Panc1 (cell line): ENCODE results near the gene KLF9. TPM values are rescaled to one million over a fixed set of nuclear protein-coding genes. Genes with fewer than 3 reads are reported as not detected.
A peak's percentile ranks its signal among the peaks of the same experiment; 100 is the strongest.

Experiments used
- ATAC-seq: fragments of 200-7000 bp; cut with Tn5 transposase; 2 replicates; pipeline ENCODE4 v1.9.1; 2020; ENCODE audit warnings: mild to moderate bottlenecking, moderate library complexity
- BruUV-seq: library from RNA; stranded (reverse); fragments of 400-500 nt; replicated peaks from 2 replicates; lab custom pipeline; 2021; lab: Mats Ljungman, UMichigan
- CTCF ChIA-PET: fragments of 300-600 bp; sonication (Branson Sonifier 250); formaldehyde crosslinking; loops from one replicate; lab custom pipeline; 2022; ENCODE audit warnings: antibody characterized with exemption; lab: Charles Lee
- POLR2A ChIA-PET: fragments of 300-600 bp; sonication (Branson Sonifier 250); formaldehyde crosslinking; loops from one replicate; lab custom pipeline; 2022; ENCODE audit warnings: antibody characterized with exemption; lab: Charles Lee
- DNase-seq: peaks from one replicate; pipeline ENCODE4 v3.0.0-alpha.2; 2010; ENCODE audit warnings: low read depth, low spot score
- H3K27ac ChIP-seq: 2 replicates; pipeline ENCODE4 v1.5.1; 2011; ENCODE audit warnings: mild to moderate bottlenecking, low read length, inconsistent platforms
- H3K27me3 ChIP-seq: fragments of 200-500 bp; sonication (Bioruptor generic); 2 replicates; pipeline ENCODE4 v1.6.0; 2014; ENCODE audit warnings: low read length, inconsistent platforms; ENCODE audit not compliant: control insufficient read depth, insufficient read depth
- H3K36me3 ChIP-seq: fragments of 200-500 bp; sonication (Bioruptor generic); 2 replicates; pipeline ENCODE4 v1.5.1; 2014; ENCODE audit warnings: inconsistent platforms, mild to moderate bottlenecking, low read length, moderate library complexity; ENCODE audit not compliant: control insufficient read depth, insufficient read depth
- H3K4me1 ChIP-seq: 2 replicates; pipeline ENCODE4 v1.5.1; 2011; ENCODE audit warnings: inconsistent platforms, mild to moderate bottlenecking, low read length, moderate library complexity; ENCODE audit not compliant: control insufficient read depth, insufficient read depth
- H3K4me3 ChIP-seq, 2 experiments: 2 replicates each; pipeline ENCODE4 v1.5.1; 2011 to 2012; ENCODE audit warnings: low read depth in 2 of 2, low read length in 2 of 2, mild to moderate bottlenecking in 2 of 2, inconsistent platforms in 1 of 2, moderate library complexity in 1 of 2
- H3K9me3 ChIP-seq: fragments of 200-500 bp; sonication (Bioruptor generic); 2 replicates; pipeline ENCODE4 v1.5.1; 2014; ENCODE audit warnings: low read depth, mild to moderate bottlenecking, inconsistent platforms, low read length, moderate library complexity; ENCODE audit not compliant: control insufficient read depth, insufficient read depth
- POLR2AphosphoS5 ChIP-seq: IDR thresholded peaks from 2 replicates; pipeline ENCODE4 v1.6.1; 2012; ENCODE audit warnings: mild to moderate bottlenecking, low read depth, low read length, moderate library complexity
- SIN3A ChIP-seq: IDR thresholded peaks from 2 replicates; pipeline ENCODE4 v1.6.1; 2012; ENCODE audit warnings: low read depth, mild to moderate bottlenecking, low read length, moderate library complexity, borderline replicate concordance; ENCODE audit not compliant: insufficient read depth
- TCF7L2 ChIP-seq: IDR thresholded peaks from 2 replicates; pipeline ENCODE4 v1.6.1; 2011; ENCODE audit warnings: mild to moderate bottlenecking, low read depth, low read length, inconsistent platforms
- in situ Hi-C: cut with HindIII; loops from 2 replicates; pipeline ENCODE4 v1.10.0; 2016; ENCODE audit warnings: low sequenced_read_pairs, low pct_unique_long_range_greater_than_20kb
- intact Hi-C: fragments of 100-400 bp; cut with micrococcal nuclease; formaldehyde crosslinking; loops from one replicate; pipeline ENCODE4 v1.10.0; 2022; ENCODE audit not compliant: unreplicated experiment
- total RNA-seq: library from RNA; stranded (reverse); gene quantifications from one replicate; pipeline ENCODE4 v1.2.1, GENCODE V29; 2021; ENCODE audit not compliant: unreplicated experiment
- TF ChIP-seq, protein P1 (sequence below), 2 experiments: IDR thresholded peaks; 2 replicates each; pipeline ENCODE4 v1.6.1; 2011 to 2012; ENCODE audit warnings: low read depth in 2 of 2, control low read depth in 1 of 2, low read length in 1 of 2, mild to moderate bottlenecking in 1 of 2, moderate library complexity in 1 of 2; ENCODE audit not compliant: insufficient read depth in 1 of 2
- TF ChIP-seq, protein P2 (sequence below): fragments of 450-650 bp; IDR thresholded peaks from 2 replicates; pipeline ENCODE4 v1.5.1; 2017; ENCODE audit warnings: mild to moderate bottlenecking

The KLF9 gene
- total RNA-seq, 1 experiment from 2014 or later = 0.95 TPM

DNA sequence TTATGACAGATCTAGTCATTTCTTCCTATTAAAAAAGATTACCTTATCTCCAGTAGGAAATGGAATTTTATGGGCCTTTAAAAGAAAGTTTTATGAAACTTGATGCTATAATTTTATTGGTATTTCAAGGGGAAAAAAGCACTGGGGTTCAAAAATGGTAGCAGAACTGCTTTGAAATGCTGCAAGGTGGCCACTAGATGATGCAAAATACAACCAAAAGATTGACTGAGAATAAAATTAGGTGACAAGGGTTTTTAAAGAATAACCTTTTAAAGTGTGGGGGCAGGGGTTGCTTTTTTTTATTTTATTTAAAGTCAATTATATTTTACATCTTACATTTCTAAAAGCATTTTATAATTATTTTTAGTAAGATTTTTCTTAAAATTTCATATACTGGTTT lies 61.7 kb downstream of the KLF9 start:
- POLR2A ChIA-PET = no interaction called here
- DNase-seq = no peak
- in situ Hi-C loops = no loop called here

DNA sequence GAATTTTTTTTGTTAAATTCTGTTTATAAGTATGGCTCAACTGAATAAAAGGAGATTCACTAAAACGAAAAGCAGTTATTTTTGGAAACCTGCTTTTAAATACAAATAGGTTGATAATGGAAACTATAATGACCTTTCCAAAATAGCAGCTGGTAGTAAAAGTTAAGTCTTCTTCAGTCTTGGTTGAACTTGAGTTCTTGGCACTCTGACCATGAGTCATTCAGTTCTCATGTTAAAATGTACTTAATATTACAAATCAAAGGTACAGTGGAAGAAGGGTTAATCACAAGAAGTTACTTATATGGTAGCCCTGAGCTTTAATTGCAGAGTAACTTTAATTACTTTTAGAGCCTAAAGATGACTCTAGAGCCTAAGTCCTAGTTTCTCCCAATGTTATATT lies 62.1 kb downstream of the KLF9 start:
- CTCF ChIA-PET = interaction anchor here (0.5 kb wide), 1 partner anchor 97 kb away, joined by 7 read pairs; no protein-coding TSS in a partner anchor
- in situ Hi-C loops (no loop called here), intact Hi-C loops (no loop called here)
- no TSS peak for BruUV-seq
- ATAC-seq = no peak
- Histone ChIP-seq H3K36me3 (peaks cover 10% of the 10 kb centered on the region), H3K4me1 (no peaks in the 10 kb centered on the region), H3K4me3 (no peak overlapping the region), H3K27me3 (no peaks in the 10 kb centered on the region), H3K9me3 (no peaks in the 10 kb centered on the region), H3K27ac (no peak overlapping the region)
- POLR2A ChIA-PET = no interaction called here
- TF ChIP-seq, protein P1, sequence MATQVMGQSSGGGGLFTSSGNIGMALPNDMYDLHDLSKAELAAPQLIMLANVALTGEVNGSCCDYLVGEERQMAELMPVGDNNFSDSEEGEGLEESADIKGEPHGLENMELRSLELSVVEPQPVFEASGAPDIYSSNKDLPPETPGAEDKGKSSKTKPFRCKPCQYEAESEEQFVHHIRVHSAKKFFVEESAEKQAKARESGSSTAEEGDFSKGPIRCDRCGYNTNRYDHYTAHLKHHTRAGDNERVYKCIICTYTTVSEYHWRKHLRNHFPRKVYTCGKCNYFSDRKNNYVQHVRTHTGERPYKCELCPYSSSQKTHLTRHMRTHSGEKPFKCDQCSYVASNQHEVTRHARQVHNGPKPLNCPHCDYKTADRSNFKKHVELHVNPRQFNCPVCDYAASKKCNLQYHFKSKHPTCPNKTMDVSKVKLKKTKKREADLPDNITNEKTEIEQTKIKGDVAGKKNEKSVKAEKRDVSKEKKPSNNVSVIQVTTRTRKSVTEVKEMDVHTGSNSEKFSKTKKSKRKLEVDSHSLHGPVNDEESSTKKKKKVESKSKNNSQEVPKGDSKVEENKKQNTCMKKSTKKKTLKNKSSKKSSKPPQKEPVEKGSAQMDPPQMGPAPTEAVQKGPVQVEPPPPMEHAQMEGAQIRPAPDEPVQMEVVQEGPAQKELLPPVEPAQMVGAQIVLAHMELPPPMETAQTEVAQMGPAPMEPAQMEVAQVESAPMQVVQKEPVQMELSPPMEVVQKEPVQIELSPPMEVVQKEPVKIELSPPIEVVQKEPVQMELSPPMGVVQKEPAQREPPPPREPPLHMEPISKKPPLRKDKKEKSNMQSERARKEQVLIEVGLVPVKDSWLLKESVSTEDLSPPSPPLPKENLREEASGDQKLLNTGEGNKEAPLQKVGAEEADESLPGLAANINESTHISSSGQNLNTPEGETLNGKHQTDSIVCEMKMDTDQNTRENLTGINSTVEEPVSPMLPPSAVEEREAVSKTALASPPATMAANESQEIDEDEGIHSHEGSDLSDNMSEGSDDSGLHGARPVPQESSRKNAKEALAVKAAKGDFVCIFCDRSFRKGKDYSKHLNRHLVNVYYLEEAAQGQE (IDR thresholded peaks at IDR 0.05; ENCODE audit: insufficient read depth in 1 of 2, low read depth in 2 of 2, low read length in 1 of 2) = no peak
- TF ChIP-seq TCF7L2 (no peak), SIN3A (no peak), POLR2AphosphoS5 (no peak)
- TF ChIP-seq, protein P2, sequence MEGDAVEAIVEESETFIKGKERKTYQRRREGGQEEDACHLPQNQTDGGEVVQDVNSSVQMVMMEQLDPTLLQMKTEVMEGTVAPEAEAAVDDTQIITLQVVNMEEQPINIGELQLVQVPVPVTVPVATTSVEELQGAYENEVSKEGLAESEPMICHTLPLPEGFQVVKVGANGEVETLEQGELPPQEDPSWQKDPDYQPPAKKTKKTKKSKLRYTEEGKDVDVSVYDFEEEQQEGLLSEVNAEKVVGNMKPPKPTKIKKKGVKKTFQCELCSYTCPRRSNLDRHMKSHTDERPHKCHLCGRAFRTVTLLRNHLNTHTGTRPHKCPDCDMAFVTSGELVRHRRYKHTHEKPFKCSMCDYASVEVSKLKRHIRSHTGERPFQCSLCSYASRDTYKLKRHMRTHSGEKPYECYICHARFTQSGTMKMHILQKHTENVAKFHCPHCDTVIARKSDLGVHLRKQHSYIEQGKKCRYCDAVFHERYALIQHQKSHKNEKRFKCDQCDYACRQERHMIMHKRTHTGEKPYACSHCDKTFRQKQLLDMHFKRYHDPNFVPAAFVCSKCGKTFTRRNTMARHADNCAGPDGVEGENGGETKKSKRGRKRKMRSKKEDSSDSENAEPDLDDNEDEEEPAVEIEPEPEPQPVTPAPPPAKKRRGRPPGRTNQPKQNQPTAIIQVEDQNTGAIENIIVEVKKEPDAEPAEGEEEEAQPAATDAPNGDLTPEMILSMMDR = no peak
- DNase-seq = no peak

More for the DNA sequence above, 61.7 kb downstream of the KLF9 start:
- CTCF ChIA-PET = interaction anchor here (0.5 kb wide), 1 partner anchor 97 kb away, joined by 7 read pairs; no protein-coding TSS in a partner anchor
- Histone ChIP-seq H3K4me3 (no peak overlapping the region), H3K36me3 (peaks cover 10% of the 10 kb centered on the region), H3K4me1 (no peaks in the 10 kb centered on the region), H3K9me3 (no peaks in the 10 kb centered on the region), H3K27me3 (no peaks in the 10 kb centered on the region), H3K27ac (no peak overlapping the region)
- TSS peak; percentile 51 for BruUV-seq
- TF ChIP-seq, protein P1 (IDR thresholded peaks at IDR 0.05; ENCODE audit: insufficient read depth in 1 of 2, low read depth in 2 of 2, low read length in 1 of 2) = no peak
- TF ChIP-seq, protein P2 = peak; percentile 39; the same call in 1 of the 2 replicates
- intact Hi-C loops = no loop called here
- ATAC-seq = no peak
